GM19239 (cell line): Measurements from ENCODE around the gene SHMT2.

Source experiments
- DNase-seq: peaks from one replicate; pipeline ENCODE4 v3.0.0; 2011; ENCODE audit warnings: low spot score; ENCODE audit not compliant: insufficient read length
- FAIRE-seq: peaks from 2 replicates; lab custom pipeline; 2011; peaks lifted over from hg19 to GRCh38; lab: Jason Lieb, UNC

SHMT2 gene

GRCh38 chr12:57236925-57237595 lies 7.5 kb downstream of the SHMT2 start:
- FAIRE-seq (no peak), DNase-seq (no peak)

GRCh38 chr12:57237596-57237931 lies 8.1 kb downstream of the SHMT2 start:
- FAIRE-seq: no peak
- no peak for DNase-seq

- no peak for DNase-seq
- peak; percentile 76 for FAIRE-seq
Measured at GRCh38 chr12:57237932-57238853, 8.7 kb downstream of the SHMT2 start.

- FAIRE-seq: peak; percentile 91
Measured at GRCh38 chr12:57238854-57239554, 9.5 kb downstream of the SHMT2 start.

GRCh38 chr12:57239587-57240065 lies 10.1 kb downstream of the SHMT2 start:
- FAIRE-seq: no peak
- no peak for DNase-seq

More at GRCh38 chr12:57238854-57239554, 9.5 kb downstream of the SHMT2 start:
- DNase-seq: peak; percentile 84

- FAIRE-seq (peak; percentile 75), DNase-seq (no peak)
Measured at GRCh38 chr12:57240066-57240921, 10.8 kb downstream of the SHMT2 start.

GRCh38 chr12:57240926-57241401 lies 11.5 kb downstream of the SHMT2 start:
- DNase-seq: no peak
- no peak for FAIRE-seq

GRCh38 chr12:57241402-57242310 lies 12.1 kb downstream of the SHMT2 start:
- no peak for FAIRE-seq

GRCh38 chr12:57242329-57242690 lies 12.8 kb downstream of the SHMT2 start:
- no peak for DNase-seq
- FAIRE-seq: no peak

More at GRCh38 chr12:57241402-57242310, 12.1 kb downstream of the SHMT2 start:
- no peak for DNase-seq

- peak; percentile 73 for FAIRE-seq
- DNase-seq: no peak
Measured at GRCh38 chr12:57242691-57243454, 13.4 kb downstream of the SHMT2 start.

GRCh38 chr12:57243521-57244311 lies 14.2 kb downstream of the SHMT2 start:
- DNase-seq: peak; percentile 62
- peak; percentile 82 for FAIRE-seq

GRCh38 chr12:57244312-57244696 lies 14.8 kb downstream of the SHMT2 start:
- no peak for FAIRE-seq
- no peak for DNase-seq

- DNase-seq (no peak), FAIRE-seq (no peak)
Measured at GRCh38 chr12:57247041-57247440, 17.5 kb downstream of the SHMT2 start.

GRCh38 chr12:57248934-57249742 lies 19.6 kb downstream of the SHMT2 start:
- FAIRE-seq: no peak
- no peak for DNase-seq

GRCh38 chr12:57250541-57250940 lies 21.0 kb downstream of the SHMT2 start:
- FAIRE-seq (no peak), DNase-seq (no peak)

- FAIRE-seq (no peak), DNase-seq (no peak)
Measured at GRCh38 chr12:57250956-57251355, 21.4 kb downstream of the SHMT2 start, which contains the start of gene STAC3. TSS of gene STAC3 (minus strand) at chr12:57251187. CDS start at chr12:57249636, 1,551 bp downstream.
